Cardiac muscle cell (in vitro differentiated cells and primary cell): ENCODE measurements around the gene POLR2B. TPM values are rescaled to one million over a fixed set of nuclear protein-coding genes. Genes with fewer than 3 reads are reported as not detected.

Experiments
- DNase-seq, 2 donors: peaks; one replicate each; pipeline versions ENCODE4 v3.0.0 to v3.0.0-alpha.2; 2010 to 2017; ENCODE audit warnings: low read depth in 1 of 2, low spot score in 1 of 2
- H3K27ac ChIP-seq: fragments of 200-600 bp; sonication (generic); 2 replicates; pipeline ENCODE4 v1.5.1; 2016
- H3K27me3 ChIP-seq: fragments of 200-600 bp; sonication (generic); 2 replicates; pipeline ENCODE4 v1.6.0; 2016; ENCODE audit warnings: control low read depth
- H3K36me3 ChIP-seq: fragments of 200-600 bp; sonication (generic); 2 replicates; pipeline ENCODE4 v1.5.1; 2016; ENCODE audit warnings: control low read depth
- H3K4me1 ChIP-seq: fragments of 200-600 bp; sonication (generic); 2 replicates; pipeline ENCODE4 v1.8.1; 2017; ENCODE audit warnings: low read depth, mild to moderate bottlenecking, mixed run types
- H3K4me3 ChIP-seq: fragments of 200-600 bp; sonication (generic); 2 replicates; pipeline ENCODE4 v1.5.1; 2016; ENCODE audit warnings: mild to moderate bottlenecking
- H3K9me3 ChIP-seq: fragments of 200-600 bp; sonication (generic); 2 replicates; pipeline ENCODE4 v1.5.1; 2017; ENCODE audit warnings: low read depth, mild to moderate bottlenecking, control low read depth
- CTCF ChIP-seq: IDR thresholded peaks from 2 replicates; pipeline ENCODE4 v1.5.1; 2012; ENCODE audit warnings: low read depth, mild to moderate bottlenecking, low read length
- polyA plus RNA-seq: library from polyadenylated mRNA; unstranded; fragments of >200 nt; fragmentation: Nextera tagmentation; extraction: Ambion mirVana; gene quantifications from 2 replicates; pipeline ENCODE4 v1.2.1, GENCODE V29; 2016
- total RNA-seq: library from RNA; depleted of rRNA; stranded (reverse); fragments of >200 nt; gene quantifications from 2 replicates; pipeline ENCODE4 v1.2.3, GENCODE V29; 2016

Gene POLR2B
- total and polyA plus RNA-seq, 2 experiments from 2014 or later = 65.8 to 137 TPM

- Histone ChIP-seq H3K36me3 (no peaks in the 10 kb centered on the region), H3K27me3 (no peaks in the 10 kb centered on the region), H3K9me3 (no peaks in the 10 kb centered on the region), H3K4me1 (peaks cover 21% of the 10 kb centered on the region), H3K4me3 (no peak overlapping the region), H3K27ac (peak overlapping the region; percentile 57)
- TF ChIP-seq CTCF = no peak
- no peak for DNase-seq
Observed at GRCh38 chr4:57063518-57063917, 84.8 kb downstream of the POLR2B start.

DNA sequence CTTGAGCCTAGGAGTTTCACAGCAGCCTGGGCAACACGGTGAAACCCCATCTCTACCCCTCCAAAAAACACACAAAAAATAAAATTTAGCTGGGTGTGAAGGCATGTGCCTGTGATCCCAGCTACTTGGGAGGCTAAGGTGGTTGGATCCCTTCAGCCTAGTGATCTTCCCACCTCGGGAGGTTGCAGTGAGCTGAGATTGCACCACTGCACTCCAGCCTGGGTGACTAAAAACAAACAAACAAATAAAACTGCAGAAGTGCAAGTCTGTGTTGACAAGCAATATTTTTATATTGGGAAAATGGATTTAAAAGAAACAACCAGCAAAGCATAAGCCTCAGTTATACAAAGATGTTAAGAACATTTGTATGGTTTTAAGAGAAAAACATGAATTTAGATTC, 85.4 kb downstream of the POLR2B start:
- Histone ChIP-seq H3K4me1 (peaks cover 23% of the 10 kb centered on the region), H3K27me3 (no peaks in the 10 kb centered on the region), H3K4me3 (no peak overlapping the region), H3K9me3 (no peaks in the 10 kb centered on the region), H3K27ac (no peak overlapping the region), H3K36me3 (no peaks in the 10 kb centered on the region)
- TF ChIP-seq CTCF = no peak
- no peak for DNase-seq

GRCh38 chr4:57064811-57065711, 86.4 kb downstream of the POLR2B start:
- DNase-seq = peak in 1 of 2 donors; percentile 87
- Histone ChIP-seq H3K9me3 (no peaks in the 10 kb centered on the region), H3K36me3 (no peaks in the 10 kb centered on the region), H3K27ac (no peak overlapping the region), H3K4me3 (no peak overlapping the region), H3K27me3 (no peaks in the 10 kb centered on the region), H3K4me1 (peaks cover 21% of the 10 kb centered on the region)
- TF ChIP-seq CTCF = no peak

DNA sequence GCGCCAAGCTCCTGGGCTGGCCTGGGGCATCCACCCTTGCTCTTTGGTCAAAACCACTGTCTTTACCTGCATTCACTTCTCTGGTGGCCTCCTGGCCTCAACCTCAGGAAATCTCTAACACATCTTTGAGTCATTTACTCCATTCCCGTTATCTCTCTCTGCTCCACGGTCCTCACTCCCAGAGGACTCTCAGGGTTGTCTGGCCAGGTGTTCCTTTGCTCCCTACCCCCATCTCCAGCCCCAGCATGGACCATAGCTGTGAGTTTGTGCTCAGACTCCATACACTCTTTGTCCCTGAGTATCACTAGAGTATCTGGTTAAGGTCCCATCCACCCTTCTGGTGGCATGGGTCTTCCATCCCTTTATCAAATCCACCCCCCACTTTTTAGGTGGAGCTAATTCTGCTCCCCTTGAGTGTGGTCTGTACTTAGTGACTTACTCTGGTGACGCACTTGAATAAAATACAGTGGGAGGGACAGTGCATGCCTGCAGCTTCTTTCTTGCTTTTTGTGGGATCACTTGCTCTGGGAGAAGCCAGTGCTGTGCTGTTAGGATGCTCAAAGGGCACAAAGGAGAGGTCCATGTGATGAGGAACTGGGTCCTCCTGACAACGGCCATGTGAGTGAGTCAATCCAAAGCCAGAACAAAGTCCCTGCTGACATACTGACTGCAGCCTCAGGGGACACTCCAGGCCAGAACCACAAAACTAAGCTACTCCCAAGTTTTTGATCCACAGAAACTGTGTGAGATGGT, 87.2 kb downstream of the POLR2B start:
- Histone ChIP-seq H3K4me1 (peaks cover 20% of the 10 kb centered on the region), H3K9me3 (no peaks in the 10 kb centered on the region), H3K27me3 (no peaks in the 10 kb centered on the region), H3K36me3 (no peaks in the 10 kb centered on the region), H3K4me3 (no peak overlapping the region), H3K27ac (no peak overlapping the region)
- TF ChIP-seq CTCF = no peak
- DNase-seq = no peak

GRCh38 chr4:57068237-57068981, 89.7 kb downstream of the POLR2B start:
- no peak for DNase-seq
- Histone ChIP-seq H3K36me3 (no peaks in the 10 kb centered on the region), H3K4me3 (no peak overlapping the region), H3K9me3 (no peaks in the 10 kb centered on the region), H3K27ac (no peak overlapping the region), H3K27me3 (no peaks in the 10 kb centered on the region), H3K4me1 (peaks cover 9% of the 10 kb centered on the region)
- no peak for TF ChIP-seq CTCF
